GM18870 (cell line): ENCODE results near the gene ZBTB7C.

Source experiments
- ATAC-seq: cut with Tn5 transposase; IDR thresholded peaks from one replicate; pipeline ENCODE4 v1.9.1; 2021; ENCODE audit warnings: moderate library complexity; ENCODE audit not compliant: unreplicated experiment

ZBTB7C gene

GRCh38 chr18:48030616-48031480 is 378.3 kb downstream of the ZBTB7C start:
- ATAC-seq: no peak

GRCh38 chr18:48029296-48029986 is 379.7 kb downstream of the ZBTB7C start:
- ATAC-seq: no peak

- ATAC-seq: no peak
These were observed 380.5 kb downstream of the ZBTB7C start for GRCh38 chr18:48028696-48029095.

GRCh38 chr18:48028081-48028480 is 381.1 kb downstream of the ZBTB7C start:
- ATAC-seq: no peak

- no peak for ATAC-seq
These were observed 381.7 kb downstream of the ZBTB7C start for GRCh38 chr18:48027401-48027963.

GRCh38 chr18:48026216-48026615 is 383.0 kb downstream of the ZBTB7C start:
- no peak for ATAC-seq

DNA sequence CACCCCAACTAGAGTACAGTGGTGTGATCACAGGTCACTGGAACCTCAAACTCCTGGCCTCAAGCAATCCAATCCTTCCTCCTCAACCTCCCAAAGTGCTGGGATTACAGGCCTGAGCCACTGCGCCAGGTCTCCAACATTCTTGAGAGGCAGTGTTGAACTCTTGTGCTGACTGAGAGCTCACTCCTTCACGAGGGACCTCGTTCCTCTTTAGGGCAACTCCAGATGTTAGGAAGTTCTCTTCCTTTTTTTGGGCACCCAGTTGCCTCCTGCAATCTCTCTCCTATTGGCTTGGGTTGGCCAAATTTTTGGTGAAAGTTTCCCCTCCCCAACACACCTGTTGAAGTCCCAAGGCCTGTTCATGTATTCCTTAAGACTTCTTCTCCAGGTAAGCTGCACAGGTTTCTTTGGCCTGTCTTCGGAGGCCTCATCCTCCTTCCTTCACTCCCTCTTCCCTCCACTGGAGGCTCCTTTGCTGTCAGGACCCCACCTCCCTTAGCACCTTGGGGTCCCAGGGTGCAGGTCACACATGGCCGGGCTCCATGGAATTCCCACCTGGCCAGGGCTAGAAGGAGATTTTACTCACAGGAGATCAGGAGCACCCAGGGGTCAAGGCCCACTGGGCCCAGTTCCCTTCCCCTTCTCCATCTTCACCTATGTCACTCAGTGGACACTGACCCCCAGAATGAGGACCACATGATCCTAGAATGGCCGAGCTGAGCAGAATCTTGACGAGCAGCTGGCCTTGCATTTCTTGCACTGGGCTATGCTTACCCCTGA is 384.1 kb downstream of the ZBTB7C start:
- no peak for ATAC-seq

DNA sequence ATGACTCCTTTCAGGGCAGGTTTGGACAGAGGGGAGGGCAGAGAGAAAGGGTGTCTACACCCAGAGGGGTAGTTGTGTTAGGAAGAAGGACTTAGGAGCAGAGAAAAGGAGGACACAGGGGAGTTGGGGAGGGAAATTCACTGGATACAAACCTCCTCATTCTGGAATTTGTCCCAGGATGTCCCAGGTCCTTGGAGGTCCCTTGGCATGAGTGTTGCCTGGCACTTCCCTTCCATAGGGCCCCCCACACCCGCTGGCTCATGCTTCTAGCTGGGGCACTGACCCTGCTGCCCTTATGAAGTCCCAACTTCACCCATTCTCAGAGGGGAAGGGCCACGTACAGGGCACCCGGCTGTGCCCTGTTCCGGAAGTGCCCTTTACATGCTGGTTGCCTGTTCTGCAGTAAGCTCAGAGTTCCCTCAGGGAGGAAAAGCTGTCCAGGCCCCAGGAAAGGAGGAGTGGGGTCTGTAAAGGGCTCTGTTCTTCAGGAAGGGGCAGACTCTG is 385.1 kb downstream of the ZBTB7C start:
- ATAC-seq: no peak

DNA sequence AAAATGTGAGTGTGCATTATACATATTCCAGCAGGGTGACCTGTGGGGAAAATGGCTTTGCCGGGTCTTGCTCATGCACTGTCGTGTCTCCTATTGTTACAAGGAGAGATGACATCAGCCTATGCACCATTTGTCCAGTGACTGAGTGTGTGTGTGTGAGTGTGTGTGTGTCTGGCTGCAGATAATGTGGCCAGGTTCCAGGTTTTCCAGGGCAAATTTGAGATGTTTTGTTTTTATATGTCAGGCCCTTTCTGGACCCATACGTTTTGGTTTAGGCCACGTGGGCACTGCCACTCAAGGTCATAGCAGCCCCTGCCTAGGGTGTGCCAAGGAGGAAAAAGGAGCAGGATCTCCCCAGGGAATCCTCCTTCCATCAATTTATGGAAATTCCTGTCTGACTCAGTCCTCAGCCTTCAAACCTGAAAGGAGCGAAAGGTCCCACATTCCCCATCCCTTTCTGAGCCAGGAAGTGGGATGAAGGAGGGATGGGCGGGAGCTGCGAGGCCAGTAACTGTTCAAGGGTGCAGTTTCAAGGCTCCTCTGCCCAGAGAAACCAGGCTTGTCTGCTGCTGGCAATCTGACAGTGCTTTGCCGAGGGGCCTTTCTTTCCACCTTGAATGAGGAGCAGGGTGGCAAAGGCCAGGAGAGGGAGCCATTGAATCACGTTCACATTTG is 385.7 kb downstream of the ZBTB7C start:
- ATAC-seq: no peak

- no peak for ATAC-seq
These were observed 386.5 kb downstream of the ZBTB7C start for GRCh38 chr18:48022531-48023329.

DNA sequence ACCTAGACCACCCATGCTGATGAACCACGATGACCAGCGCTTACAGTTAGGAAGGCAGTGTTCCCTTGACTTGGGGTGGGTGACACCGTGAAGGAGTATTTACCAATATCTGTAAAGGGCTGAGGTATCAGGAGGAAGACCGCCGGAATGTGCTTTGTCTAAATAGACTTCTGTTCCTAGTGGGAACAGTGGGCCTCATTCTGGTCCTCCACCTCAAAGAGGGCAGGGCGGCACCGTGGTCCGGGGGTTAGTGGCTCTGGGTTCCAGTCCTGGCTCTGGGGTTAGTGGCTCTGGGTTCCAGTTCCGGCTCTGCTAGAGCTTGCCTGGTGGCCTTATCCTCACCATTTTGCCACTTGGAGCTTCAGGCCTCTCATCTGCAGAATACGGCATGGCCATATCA is 387.2 kb downstream of the ZBTB7C start:
- ATAC-seq: no peak

DNA sequence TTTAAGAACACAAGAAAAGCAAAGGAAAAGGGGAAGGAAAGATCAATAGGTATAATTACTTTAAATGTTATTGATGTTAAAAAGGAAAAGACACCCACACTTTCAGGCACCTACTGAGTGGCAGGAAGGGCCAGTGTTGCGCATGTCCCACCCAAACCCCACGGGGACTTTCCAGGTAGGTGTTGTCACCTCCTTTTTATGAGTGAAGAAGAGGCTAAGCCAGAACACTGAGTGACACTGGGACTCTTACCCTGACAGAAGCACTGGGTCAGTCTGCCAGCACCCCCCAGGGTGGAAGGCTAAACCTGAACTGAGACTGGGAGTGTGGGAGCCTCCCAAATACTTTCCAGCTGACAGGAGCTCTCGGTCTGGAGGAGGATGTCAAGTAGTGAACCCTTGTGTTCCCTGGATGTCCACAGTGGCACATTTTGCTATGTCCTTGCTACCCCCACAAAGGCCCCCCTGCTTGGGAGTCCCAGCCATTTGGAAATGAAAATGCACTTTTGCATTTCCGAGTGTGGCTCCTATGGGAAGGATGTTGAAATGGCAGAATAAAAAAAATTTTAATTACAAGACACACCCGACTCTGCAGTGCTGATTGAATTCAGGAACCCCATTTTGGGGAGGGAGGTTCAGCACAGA is 387.8 kb downstream of the ZBTB7C start:
- no peak for ATAC-seq

DNA sequence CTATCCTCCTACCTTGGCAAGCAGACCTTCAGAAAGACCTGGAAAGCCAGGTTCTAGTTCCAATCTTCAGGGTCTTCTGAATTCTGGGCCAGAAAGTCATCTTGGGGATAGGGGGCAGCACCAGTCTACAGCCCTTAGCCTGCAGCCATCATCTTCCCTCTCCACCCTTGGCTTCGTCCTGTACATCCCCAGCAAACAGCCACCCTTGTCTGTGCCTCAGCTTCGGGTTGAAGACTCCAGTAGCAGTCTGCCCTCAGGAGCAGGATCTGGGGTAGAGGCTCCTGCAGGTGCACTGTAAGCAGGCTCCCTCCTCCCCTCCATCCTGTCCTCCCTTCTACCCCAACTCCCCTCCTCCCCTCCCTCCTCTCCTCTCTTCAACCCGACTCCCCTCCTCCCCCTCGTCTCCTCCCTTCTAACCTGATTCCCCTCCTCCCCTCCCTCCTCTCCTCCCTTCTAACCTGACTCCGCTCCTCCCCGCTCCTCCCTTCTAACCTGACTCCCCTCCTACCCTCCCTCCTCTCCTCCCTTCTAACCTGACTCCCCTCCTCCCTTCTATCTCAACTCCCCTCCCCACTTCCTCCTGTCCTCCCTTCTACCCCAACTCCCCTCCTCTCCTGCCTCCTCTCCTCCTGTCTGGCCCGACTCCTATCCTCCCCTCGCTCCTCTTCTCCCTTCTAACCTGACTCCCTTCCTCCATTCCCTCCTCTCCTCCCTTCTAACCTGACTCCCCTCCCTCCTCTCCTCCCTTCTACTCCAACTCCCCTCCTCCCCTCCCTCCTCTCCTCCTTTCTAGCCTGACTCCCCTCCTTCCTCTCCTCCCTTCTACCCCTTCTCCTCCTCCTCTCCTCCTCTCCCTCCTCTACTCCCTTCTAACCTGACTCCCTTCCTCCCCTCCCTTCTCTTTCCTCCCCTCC is 388.6 kb downstream of the ZBTB7C start:
- no peak for ATAC-seq

GRCh38 chr18:48019557-48020325 is 389.4 kb downstream of the ZBTB7C start:
- no peak for ATAC-seq

DNA sequence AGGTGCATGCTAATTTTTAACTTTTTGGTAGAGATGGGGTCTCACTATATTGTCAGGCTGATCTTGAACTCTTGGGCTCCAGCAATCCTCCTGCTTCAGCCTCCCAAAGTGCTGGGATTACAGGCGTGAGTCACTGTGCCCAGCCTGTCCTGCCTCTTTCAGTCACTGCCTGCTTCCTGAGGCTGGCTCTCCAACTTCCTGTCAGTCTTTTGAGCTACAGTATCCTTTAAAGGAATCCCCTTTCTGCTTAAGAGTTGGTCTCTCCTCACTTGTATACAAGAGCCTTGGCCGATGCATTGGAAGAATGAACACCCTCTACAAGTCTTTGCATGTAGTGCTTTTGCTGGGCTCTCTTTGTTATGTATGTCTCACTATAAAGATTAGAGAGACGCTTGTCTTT is 390.3 kb downstream of the ZBTB7C start:
- no peak for ATAC-seq

GRCh38 chr18:48017635-48018034 is 391.5 kb downstream of the ZBTB7C start:
- ATAC-seq: no peak

- no peak for ATAC-seq
These were observed 396.0 kb downstream of the ZBTB7C start for GRCh38 chr18:48013162-48013561.
